ENCODE results near the gene POU4F2.

The POU4F2 gene

GRCh38 chr4:146638786-146639505, at the start of gene POU4F2:
Gene POU4F2, plus strand, starts transcription at chr4:146638893. Its CDS starts 248 bp downstream, at chr4:146639141.
- DNase-seq = peak in 1 of 2 donors; percentile 33

GRCh38 chr4:146590801-146591200, 47.9 kb upstream of the POU4F2 start:
- no peak for DNase-seq

- no peak for DNase-seq
Observed at GRCh38 chr4:146592019-146592418, 46.7 kb upstream of the POU4F2 start.

GRCh38 chr4:146632770-146633470, 5.8 kb upstream of the POU4F2 start:
- no peak for DNase-seq

- DNase-seq = no peak
Observed at GRCh38 chr4:146633471-146633800, 5.3 kb upstream of the POU4F2 start.

- DNase-seq = no peak
Observed at GRCh38 chr4:146634825-146635224, 3.9 kb upstream of the POU4F2 start.

- no peak for DNase-seq
Observed at GRCh38 chr4:146637621-146638332, 916 bp upstream of the POU4F2 start.

- no peak for DNase-seq
Observed at GRCh38 chr4:146638333-146638785, 334 bp upstream of the POU4F2 start.

GRCh38 chr4:146639506-146639932, 826 bp downstream of the POU4F2 start:
- DNase-seq = no peak

GRCh38 chr4:146640021-146640464, 1.4 kb downstream of the POU4F2 start:
- no peak for DNase-seq

- DNase-seq = no peak
Observed at GRCh38 chr4:146640465-146641061, 1.9 kb downstream of the POU4F2 start.

- no peak for DNase-seq
Observed at GRCh38 chr4:146641762-146642161, 3.1 kb downstream of the POU4F2 start.

GRCh38 chr4:146643812-146644401, 5.2 kb downstream of the POU4F2 start:
- DNase-seq = no peak

- no peak for DNase-seq
Observed at GRCh38 chr4:146645921-146646320, 7.2 kb downstream of the POU4F2 start.

- no peak for DNase-seq
Observed at GRCh38 chr4:146646593-146647325, 8.1 kb downstream of the POU4F2 start.

- no peak for DNase-seq
Observed at GRCh38 chr4:146647615-146648460, 9.1 kb downstream of the POU4F2 start.

GRCh38 chr4:146648461-146648783, 9.7 kb downstream of the POU4F2 start:
- no peak for DNase-seq

- no peak for DNase-seq
Observed at GRCh38 chr4:146649232-146649631, 10.5 kb downstream of the POU4F2 start.

- no peak for DNase-seq
Observed at GRCh38 chr4:146650034-146650433, 11.3 kb downstream of the POU4F2 start.

- no peak for DNase-seq
Observed at GRCh38 chr4:146654687-146655520, 16.2 kb downstream of the POU4F2 start.

GRCh38 chr4:146655521-146655856, 16.8 kb downstream of the POU4F2 start:
- no peak for DNase-seq

All from stimulated activated CD4-positive, alpha-beta T cell treated with anti-CD3 and anti-CD28 coated beads, Interleukin-2, amount 100 ng/mL, for 24 hours (primary cell).